CD4-positive, alpha-beta T cell (primary cell): ENCODE data around the gene RSU1. TPM values are rescaled to one million over a fixed set of nuclear protein-coding genes. Genes with fewer than 3 reads are reported as not detected.

ENCODE experiments used
- ATAC-seq: fragments of 200-7000 bp; cut with Tn5 transposase; one replicate; pipeline ENCODE4 v1.10.0; 2022; ENCODE audit warnings: mild to moderate bottlenecking; ENCODE audit not compliant: poor library complexity
- CTCF ChIA-PET: fragments of 350-600 bp; sonication (Branson Sonifier 250); formaldehyde crosslinking; loops from one replicate; lab custom pipeline; 2021; ENCODE audit warnings: antibody characterized with exemption, inconsistent platforms; lab: Charles Lee
- POLR2A ChIA-PET: fragments of 350-600 bp; sonication (Branson Sonifier 250); formaldehyde crosslinking; loops from one replicate; lab custom pipeline; 2021; ENCODE audit warnings: antibody characterized with exemption, inconsistent platforms; lab: Charles Lee
- DNase-seq, 14 experiments: peaks; one replicate each; pipeline ENCODE4 v3.0.0-alpha.2; 2013 to 2020; ENCODE audit warnings: mixed read lengths in 2 of 14
- H3K27ac ChIP-seq, 2 donors: one replicate each; pipeline versions ENCODE4 v1.5.1 to v1.7.0; 2013; ENCODE audit warnings: low read length in 2 of 2, low read depth in 1 of 2, mild to moderate bottlenecking in 1 of 2
- H3K27me3 ChIP-seq, 2 experiments: 1 replicate in 1 of 2; 2 replicates in 1 of 2; pipeline versions ENCODE4 v1.6.1 to v1.7.0; 2013; ENCODE audit warnings: low read length in 2 of 2, control low read depth in 1 of 2, mild to moderate bottlenecking in 1 of 2, moderate library complexity in 1 of 2; ENCODE audit not compliant: insufficient read depth in 2 of 2, control insufficient read depth in 1 of 2
- H3K36me3 ChIP-seq: one replicate; pipeline ENCODE4 v1.6.1; 2013; ENCODE audit warnings: low read length, control low read depth; ENCODE audit not compliant: insufficient read depth
- H3K4me1 ChIP-seq: one replicate; pipeline ENCODE4 v1.6.1; 2013; ENCODE audit warnings: low read length, control low read depth; ENCODE audit not compliant: insufficient read depth
- H3K4me3 ChIP-seq: one replicate; pipeline ENCODE4 v1.5.1; 2013; ENCODE audit warnings: mild to moderate bottlenecking, low read length, moderate library complexity
- H3K9me3 ChIP-seq, 2 experiments: 1 replicate in 1 of 2; 2 replicates in 1 of 2; pipeline versions ENCODE4 v1.6.1 to v1.7.0; 2013; ENCODE audit warnings: low read length in 2 of 2, mild to moderate bottlenecking in 2 of 2, control low read depth in 1 of 2, moderate library complexity in 1 of 2; ENCODE audit not compliant: control insufficient read depth in 1 of 2, insufficient read depth in 1 of 2
- H3K27ac Mint-ChIP-seq: one replicate; pipeline ENCODE4 v1.8.0; 2020; ENCODE audit warnings: mixed read lengths
- H3K27me3 Mint-ChIP-seq: one replicate; pipeline ENCODE4 v1.8.0; 2021; ENCODE audit warnings: mixed read lengths
- H3K36me3 Mint-ChIP-seq: one replicate; pipeline ENCODE4 v1.8.0; 2021; ENCODE audit warnings: low read depth, mixed read lengths
- H3K4me1 Mint-ChIP-seq: one replicate; pipeline ENCODE4 v1.8.0; 2021; ENCODE audit warnings: low read depth, mixed read lengths
- H3K4me3 Mint-ChIP-seq: one replicate; pipeline ENCODE4 v1.8.0; 2020; ENCODE audit warnings: mild to moderate bottlenecking, mixed read lengths
- H3K9me3 Mint-ChIP-seq: one replicate; pipeline ENCODE4 v1.8.0; 2020; ENCODE audit warnings: mixed read lengths
- CTCF ChIP-seq: fragments of 200-600 bp; IDR thresholded peaks from one replicate; pipeline ENCODE4 v1.8.0; 2022; ENCODE audit warnings: antibody characterized with exemption, mild to moderate bottlenecking
- intact Hi-C, 2 experiments: fragments of 100-400 bp; cut with DNase I in 1 of 2; cut with micrococcal nuclease in 1 of 2; formaldehyde crosslinking; loops; one replicate each; pipeline versions ENCODE4 v1.15.1 to v1.9.0; 2023 to 2025; cut with DNase I, micrococcal nuclease
- total RNA-seq, 174 experiments: library from RNA in 2 of 174; stranded (reverse) in 2 of 174; gene quantifications; one replicate each; pipeline ENCODE4 v1.2.3 and lab custom pipeline; 2021 to 2026

RSU1 gene
- total RNA-seq, 2 experiments from 2014 or later, result 26.2 to 28.8 TPM

DNA sequence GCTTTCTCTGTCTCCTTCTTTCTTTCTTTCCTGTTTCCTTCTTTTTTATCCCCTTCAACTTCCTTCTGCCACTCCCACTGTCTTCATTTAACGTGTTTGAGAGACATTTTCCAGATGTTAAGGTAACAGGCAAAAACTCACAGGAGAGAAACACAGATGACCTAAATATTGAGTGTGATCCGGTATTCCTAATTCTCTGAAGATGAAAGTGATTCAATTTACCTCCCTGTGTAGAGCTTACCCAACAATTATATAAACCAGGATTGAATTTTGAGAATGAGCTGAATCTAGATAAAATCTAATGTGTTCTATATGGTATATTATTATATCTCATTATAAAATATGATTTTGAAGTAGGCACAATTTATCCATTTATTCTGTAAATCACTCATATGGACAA, 46.5 kb upstream of the RSU1 start:
- Mint-ChIP-seq H3K27ac (no peak overlapping the region), H3K36me3 (peaks cover 15% of the 10 kb centered on the region), H3K27me3 (no peaks in the 10 kb centered on the region), H3K4me3 (no peak overlapping the region), H3K9me3 (no peaks in the 10 kb centered on the region), H3K4me1 (no peaks in the 10 kb centered on the region)
- H3K27ac ChIP-seq, result no peak overlapping the region
- H3K4me1 ChIP-seq, result no peaks in the 10 kb centered on the region
- H3K36me3 ChIP-seq, result no peaks in the 10 kb centered on the region
- no peak for DNase-seq
- H3K4me3 ChIP-seq, result no peak overlapping the region
- H3K9me3 ChIP-seq, result peaks cover 0 to 9% of the 10 kb centered on the region in 2 experiments
- CTCF ChIA-PET, result interaction anchor here (1.0 to 1.1 kb wide), 2 partner anchors 11 to 36 kb away, joined by 3 read pairs; no protein-coding TSS in a partner anchor
- intact Hi-C loops, result no loop called here
- no peak for TF ChIP-seq CTCF
- H3K27me3 ChIP-seq, result no peaks in the 10 kb centered on the region
- POLR2A ChIA-PET, result interaction anchor here (0.6 kb wide), 1 partner anchor 225 kb away, joined by 4 read pairs; no protein-coding TSS in a partner anchor
- ATAC-seq, result no peak

GRCh38 chr10:16857419-16857818, 40.2 kb upstream of the RSU1 start:
- ChIA-PET CTCF (no interaction called here), POLR2A (no interaction called here)
- no peaks in the 10 kb centered on the region for H3K36me3 ChIP-seq
- no peak for TF ChIP-seq CTCF
- no peak overlapping the region for H3K27ac Mint-ChIP-seq
- no peaks in the 10 kb centered on the region for H3K27me3 ChIP-seq
- no peak for DNase-seq
- no peak overlapping the region for H3K4me3 ChIP-seq
- H3K9me3 Mint-ChIP-seq, result no peaks in the 10 kb centered on the region
- no peak for ATAC-seq
- no peak overlapping the region for H3K4me3 Mint-ChIP-seq
- H3K9me3 ChIP-seq, result peaks cover 0 to 9% of the 10 kb centered on the region in 2 experiments
- no peak overlapping the region for H3K27ac ChIP-seq
- H3K4me1 Mint-ChIP-seq, result no peaks in the 10 kb centered on the region
- intact Hi-C loops, result loop anchor here in 1 of 2 experiments (10.0 kb wide), 1 partner anchor 87 kb away; no protein-coding TSS in a partner anchor
- no peaks in the 10 kb centered on the region for H3K4me1 ChIP-seq
- peaks cover 6% of the 10 kb centered on the region for H3K36me3 Mint-ChIP-seq
- H3K27me3 Mint-ChIP-seq, result no peaks in the 10 kb centered on the region

DNA sequence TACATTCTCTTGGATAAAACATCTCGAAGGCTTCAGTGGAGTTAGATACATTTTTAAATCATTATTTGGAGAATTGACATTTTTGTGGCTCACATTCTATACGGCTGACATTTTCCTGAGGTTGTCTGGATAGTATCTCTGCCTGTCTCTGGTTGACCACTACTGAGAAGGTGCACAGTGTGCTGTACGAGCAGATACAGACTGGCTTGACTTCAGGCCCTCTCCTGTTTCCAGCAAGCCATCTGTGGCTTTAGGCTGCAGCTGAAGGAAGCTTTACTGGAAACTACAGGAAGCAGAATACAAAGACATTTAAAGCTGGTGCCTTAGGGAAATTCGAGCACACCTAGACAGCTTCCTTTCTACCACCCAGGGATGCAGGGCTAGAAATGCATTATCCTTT, 39.3 kb upstream of the RSU1 start:
- POLR2A ChIA-PET, result no interaction called here

More for the DNA sequence above, 39.3 kb upstream of the RSU1 start:
- Mint-ChIP-seq H3K4me1 (no peaks in the 10 kb centered on the region), H3K4me3 (no peak overlapping the region), H3K27me3 (no peaks in the 10 kb centered on the region), H3K9me3 (no peaks in the 10 kb centered on the region), H3K36me3 (peaks cover 6% of the 10 kb centered on the region), H3K27ac (no peak overlapping the region)
- Histone ChIP-seq H3K27me3 (no peaks in the 10 kb centered on the region), H3K9me3 (peaks cover 0 to 5% of the 10 kb centered on the region in 2 experiments), H3K27ac (no peak overlapping the region), H3K4me1 (no peaks in the 10 kb centered on the region), H3K4me3 (no peak overlapping the region), H3K36me3 (no peaks in the 10 kb centered on the region)
- TF ChIP-seq CTCF, result no peak
- ATAC-seq, result no peak
- no peak for DNase-seq
- CTCF ChIA-PET, result interaction anchor here (1.3 kb wide), 1 partner anchor 954 kb away, joined by 3 read pairs; no protein-coding TSS in a partner anchor
- intact Hi-C loops, result loop anchor here in 1 of 2 experiments (10.0 kb wide), 1 partner anchor 88 kb away; no protein-coding TSS in a partner anchor
